Measurements from ENCODE around the gene CDC25B.
"Not testable (repeated sequence)": the region's sequence is repeated elsewhere in the genome, so short reads cannot be mapped to it uniquely, and the experiment has no call there.

CDC25B gene

DNA sequence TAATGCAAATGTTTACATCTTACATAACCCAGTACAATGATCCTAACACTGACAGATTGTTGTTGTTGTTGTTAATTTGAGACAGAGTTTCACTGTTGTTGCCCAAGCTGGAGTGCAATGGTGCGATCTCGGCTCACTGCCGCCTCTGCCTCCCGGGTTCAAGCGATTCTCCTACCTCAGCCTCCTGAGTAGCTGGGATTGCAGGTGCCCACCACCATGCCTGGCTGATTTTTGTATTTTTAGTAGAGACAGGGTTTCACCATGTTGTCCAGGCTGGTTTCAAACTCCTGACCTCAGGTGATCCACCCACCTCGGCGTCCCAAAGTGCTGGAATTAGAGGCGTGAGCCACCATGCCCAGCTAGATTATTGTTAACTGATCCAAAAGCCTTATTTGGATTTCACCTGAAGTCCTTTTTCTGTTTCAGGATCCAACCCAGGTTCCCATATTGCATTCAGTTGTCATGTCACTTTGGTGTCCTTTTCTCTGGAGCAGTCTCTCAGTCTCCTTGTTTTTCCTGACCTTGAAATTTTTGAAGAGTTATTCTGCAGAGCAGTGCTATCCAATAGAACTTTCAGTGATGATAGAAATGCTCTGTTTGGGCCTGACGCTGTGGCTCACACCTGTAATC, 48.0 kb downstream of the CDC25B start:
- H3K27me3 ChIP-seq (ENCODE audit: control insufficient read depth in 5 of 5, insufficient read depth in 4 of 5, low read length in 5 of 5); H3K9ac ChIP-seq (ENCODE audit: low read length in 5 of 5); H3K4me3 ChIP-seq (ENCODE audit: low read depth in 1 of 5, low read length in 5 of 5); H3K36me3 ChIP-seq (ENCODE audit: control insufficient read depth in 5 of 5, insufficient read depth in 5 of 5, low read length in 5 of 5); H3K9me3 ChIP-seq (ENCODE audit: control insufficient read depth in 5 of 5, low read length in 5 of 5); H3K27ac ChIP-seq (ENCODE audit: low read depth, low read length): not testable (repeated sequence)
- H3K4me1 ChIP-seq (ENCODE audit: control insufficient read depth in 5 of 5, insufficient read depth in 5 of 5, low read length in 5 of 5) = peaks cover 3 to 27% (median 17%) of the 10 kb centered on the region in 5 donors

DNA sequence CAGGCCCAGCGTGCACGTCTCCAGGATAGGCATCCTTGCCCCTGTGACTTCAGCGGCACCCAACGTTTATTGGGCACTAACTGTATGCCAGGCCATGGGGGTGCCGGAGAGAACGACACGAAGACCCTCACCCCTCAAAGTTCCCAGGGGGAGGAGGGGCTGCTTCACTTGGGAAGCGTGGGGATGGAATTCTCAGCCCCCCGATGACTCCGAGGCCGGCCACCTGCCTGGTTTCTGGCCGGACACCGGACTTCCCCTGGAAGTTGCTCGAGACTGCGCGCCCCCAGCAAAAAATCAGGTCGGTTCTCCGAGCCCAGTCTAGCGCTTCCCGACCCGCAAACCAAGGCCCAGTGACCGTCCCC, 50.2 kb downstream of the CDC25B start:
- Histone ChIP-seq H3K4me3 (ENCODE audit: low read depth in 1 of 5, low read length in 5 of 5) (peak overlapping the region; percentile 70 to 95 (median 86)), H3K36me3 (ENCODE audit: control insufficient read depth in 5 of 5, insufficient read depth in 5 of 5, low read length in 5 of 5) (peaks cover 0 to 3% (median 0%) of the 10 kb centered on the region in 5 donors), H3K4me1 (ENCODE audit: control insufficient read depth in 5 of 5, insufficient read depth in 5 of 5, low read length in 5 of 5) (peaks cover 3 to 30% (median 17%) of the 10 kb centered on the region in 5 donors), H3K27ac (ENCODE audit: low read depth, low read length) (peak overlapping the region; percentile 92), H3K9ac (ENCODE audit: low read length in 5 of 5) (peak overlapping the region; percentile 86 to 98 (median 94)), H3K9me3 (ENCODE audit: control insufficient read depth in 5 of 5, low read length in 5 of 5) (no peaks in the 10 kb centered on the region), H3K27me3 (ENCODE audit: control insufficient read depth in 5 of 5, insufficient read depth in 4 of 5, low read length in 5 of 5) (no peaks in the 10 kb centered on the region)

DNA sequence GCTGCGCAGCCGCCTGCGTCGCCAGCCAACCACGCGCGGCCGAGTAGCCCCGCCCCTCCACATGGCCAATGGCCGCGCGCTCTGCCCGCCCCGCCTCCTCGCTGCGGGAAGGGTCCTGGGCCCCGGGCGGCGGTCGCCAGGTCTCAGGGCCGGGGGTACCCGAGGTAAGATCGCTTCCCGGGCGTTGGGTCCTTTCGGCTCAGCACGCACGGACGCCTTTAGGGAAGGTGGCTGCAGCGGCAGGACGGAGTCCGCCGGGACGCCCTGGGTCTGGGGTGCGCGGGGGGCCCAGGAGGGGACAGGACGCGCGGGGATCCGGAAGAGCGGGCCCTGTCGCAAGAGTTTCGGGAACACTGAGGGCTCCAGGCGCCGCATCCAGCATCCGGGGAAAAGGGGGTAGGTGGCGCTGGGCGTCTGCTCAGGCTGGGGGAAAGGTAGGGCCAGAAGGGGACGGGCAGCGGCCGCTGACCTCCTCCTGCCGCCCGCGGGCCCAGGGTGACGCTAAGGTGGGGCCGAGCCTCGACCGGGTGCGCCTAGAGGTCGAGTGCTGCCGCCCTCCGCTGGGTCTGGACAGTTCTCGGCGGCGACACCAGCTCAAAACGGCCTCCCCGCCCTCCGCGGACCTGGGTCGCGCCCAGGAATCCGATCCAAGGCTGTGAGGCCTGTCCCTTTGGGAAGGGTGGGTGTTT, 50.8 kb downstream of the CDC25B start, which contains the start of gene MAVS:
MAVS (plus strand) TSS at position 95 of the 689 bp plus-strand sequence. CDS start 7,791 bp downstream, outside the sequence.
- Histone ChIP-seq H3K27me3 (ENCODE audit: control insufficient read depth in 5 of 5, insufficient read depth in 4 of 5, low read length in 5 of 5) (no peaks in the 10 kb centered on the region), H3K27ac (ENCODE audit: low read depth, low read length) (peak within 1 kb of the TSS; percentile 92), H3K4me1 (ENCODE audit: control insufficient read depth in 5 of 5, insufficient read depth in 5 of 5, low read length in 5 of 5) (peaks cover 3 to 30% (median 17%) of the 10 kb centered on the region in 5 donors), H3K4me3 (ENCODE audit: low read depth in 1 of 5, low read length in 5 of 5) (peak within 1 kb of the TSS; percentile 73 to 95 (median 86)), H3K36me3 (ENCODE audit: control insufficient read depth in 5 of 5, insufficient read depth in 5 of 5, low read length in 5 of 5) (peaks cover 0 to 3% (median 0%) of the 10 kb centered on the region in 5 donors), H3K9me3 (ENCODE audit: control insufficient read depth in 5 of 5, low read length in 5 of 5) (no peaks in the 10 kb centered on the region), H3K9ac (ENCODE audit: low read length in 5 of 5) (peak within 1 kb of the TSS; percentile 86 to 98 (median 94))

- no peaks in the 10 kb centered on the region for H3K9me3 ChIP-seq (ENCODE audit: control insufficient read depth in 5 of 5, low read length in 5 of 5)
- no peaks in the 10 kb centered on the region for H3K27me3 ChIP-seq (ENCODE audit: control insufficient read depth in 5 of 5, insufficient read depth in 4 of 5, low read length in 5 of 5)
- H3K36me3 ChIP-seq (ENCODE audit: control insufficient read depth in 5 of 5, insufficient read depth in 5 of 5, low read length in 5 of 5) = peaks cover 0 to 3% (median 0%) of the 10 kb centered on the region in 5 donors
- H3K4me3 ChIP-seq (ENCODE audit: low read depth in 1 of 5, low read length in 5 of 5) = peak overlapping the region; percentile 73 to 95 (median 85)
- H3K4me1 ChIP-seq (ENCODE audit: control insufficient read depth in 5 of 5, insufficient read depth in 5 of 5, low read length in 5 of 5) = peaks cover 3 to 30% (median 17%) of the 10 kb centered on the region in 5 donors
- peak overlapping the region; percentile 32 to 97 (median 94) for H3K9ac ChIP-seq (ENCODE audit: low read length in 5 of 5)
- peak overlapping the region; percentile 92 for H3K27ac ChIP-seq (ENCODE audit: low read depth, low read length)
These were observed 51.4 kb downstream of the CDC25B start for GRCh38 chr20:3847429-3847940.

GRCh38 chr20:3848565-3848964, 52.5 kb downstream of the CDC25B start:
- Histone ChIP-seq H3K9me3 (ENCODE audit: control insufficient read depth in 5 of 5, low read length in 5 of 5) (no peaks in the 10 kb centered on the region), H3K36me3 (ENCODE audit: control insufficient read depth in 5 of 5, insufficient read depth in 5 of 5, low read length in 5 of 5) (peaks cover 0 to 3% (median 0%) of the 10 kb centered on the region in 5 donors), H3K4me3 (ENCODE audit: low read depth in 1 of 5, low read length in 5 of 5) (no peak overlapping the region), H3K27ac (ENCODE audit: low read depth, low read length) (peak overlapping the region; percentile 16), H3K4me1 (ENCODE audit: control insufficient read depth in 5 of 5, insufficient read depth in 5 of 5, low read length in 5 of 5) (peaks cover 3 to 30% (median 17%) of the 10 kb centered on the region in 5 donors), H3K27me3 (ENCODE audit: control insufficient read depth in 5 of 5, insufficient read depth in 4 of 5, low read length in 5 of 5) (no peaks in the 10 kb centered on the region), H3K9ac (ENCODE audit: low read length in 5 of 5) (peak overlapping the region in 2 of 5 donors; percentile 1 to 18)

DNA sequence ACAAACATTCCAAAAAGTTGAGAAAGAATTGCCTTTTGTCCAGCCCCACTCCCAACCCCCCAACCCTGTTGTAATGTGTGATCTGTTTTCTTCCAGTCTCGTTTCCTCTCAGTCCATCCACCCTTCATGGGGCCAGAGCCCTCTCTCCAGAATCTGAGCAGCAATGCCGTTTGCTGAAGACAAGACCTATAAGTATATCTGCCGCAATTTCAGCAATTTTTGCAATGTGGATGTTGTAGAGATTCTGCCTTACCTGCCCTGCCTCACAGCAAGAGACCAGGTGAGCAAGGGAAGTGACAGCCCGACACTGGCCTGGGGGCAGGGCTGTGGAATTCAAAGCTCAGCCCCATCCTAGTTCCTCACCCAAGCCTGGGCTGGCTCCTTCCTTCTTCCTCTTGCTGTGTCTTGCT, 58.4 kb downstream of the CDC25B start:
- Histone ChIP-seq H3K27me3 (ENCODE audit: control insufficient read depth in 5 of 5, insufficient read depth in 4 of 5, low read length in 5 of 5) (no peaks in the 10 kb centered on the region), H3K4me1 (ENCODE audit: control insufficient read depth in 5 of 5, insufficient read depth in 5 of 5, low read length in 5 of 5) (peaks cover 0 to 10% (median 3%) of the 10 kb centered on the region in 5 donors), H3K27ac (ENCODE audit: low read depth, low read length) (no peak overlapping the region), H3K36me3 (ENCODE audit: control insufficient read depth in 5 of 5, insufficient read depth in 5 of 5, low read length in 5 of 5) (peaks cover 0 to 38% (median 28%) of the 10 kb centered on the region in 5 donors), H3K9me3 (ENCODE audit: control insufficient read depth in 5 of 5, low read length in 5 of 5) (no peaks in the 10 kb centered on the region), H3K9ac (ENCODE audit: low read length in 5 of 5) (no peak overlapping the region), H3K4me3 (ENCODE audit: low read depth in 1 of 5, low read length in 5 of 5) (no peak overlapping the region)
